ELF-1 (cell line): Measurements from ENCODE around the gene TNS4.
A peak's percentile ranks its signal among the peaks of the same experiment; 100 is the strongest.

ENCODE experiments used
- DNase-seq: peaks from one replicate; pipeline ENCODE4 v3.0.0-alpha.2; 2016; ENCODE audit warnings: low read depth, low spot score

TNS4 gene

GRCh38 chr17:40437095-40437732 is 64.2 kb downstream of the TNS4 start:
- DNase-seq: no peak

DNA sequence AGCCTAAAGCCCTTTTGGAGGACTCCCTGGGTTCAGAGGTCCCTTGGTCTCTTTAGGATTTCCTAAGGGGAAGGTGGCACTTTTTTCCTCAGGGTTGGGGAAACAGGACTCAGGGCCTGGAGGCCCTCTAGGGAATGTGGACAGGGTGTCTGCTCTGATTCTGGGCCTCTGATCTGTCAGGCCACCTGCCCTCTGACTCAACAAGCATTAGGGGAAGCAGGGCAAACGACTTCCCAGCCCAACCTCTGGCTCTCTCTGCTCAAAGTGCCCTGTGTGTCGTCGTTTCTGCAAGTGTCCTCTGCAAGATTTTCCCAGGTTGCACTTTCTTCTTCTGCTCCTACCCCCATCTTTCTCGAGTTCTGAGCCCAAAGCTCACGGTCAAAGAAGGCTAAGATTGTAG is 64.8 kb downstream of the TNS4 start:
- no peak for DNase-seq

DNA sequence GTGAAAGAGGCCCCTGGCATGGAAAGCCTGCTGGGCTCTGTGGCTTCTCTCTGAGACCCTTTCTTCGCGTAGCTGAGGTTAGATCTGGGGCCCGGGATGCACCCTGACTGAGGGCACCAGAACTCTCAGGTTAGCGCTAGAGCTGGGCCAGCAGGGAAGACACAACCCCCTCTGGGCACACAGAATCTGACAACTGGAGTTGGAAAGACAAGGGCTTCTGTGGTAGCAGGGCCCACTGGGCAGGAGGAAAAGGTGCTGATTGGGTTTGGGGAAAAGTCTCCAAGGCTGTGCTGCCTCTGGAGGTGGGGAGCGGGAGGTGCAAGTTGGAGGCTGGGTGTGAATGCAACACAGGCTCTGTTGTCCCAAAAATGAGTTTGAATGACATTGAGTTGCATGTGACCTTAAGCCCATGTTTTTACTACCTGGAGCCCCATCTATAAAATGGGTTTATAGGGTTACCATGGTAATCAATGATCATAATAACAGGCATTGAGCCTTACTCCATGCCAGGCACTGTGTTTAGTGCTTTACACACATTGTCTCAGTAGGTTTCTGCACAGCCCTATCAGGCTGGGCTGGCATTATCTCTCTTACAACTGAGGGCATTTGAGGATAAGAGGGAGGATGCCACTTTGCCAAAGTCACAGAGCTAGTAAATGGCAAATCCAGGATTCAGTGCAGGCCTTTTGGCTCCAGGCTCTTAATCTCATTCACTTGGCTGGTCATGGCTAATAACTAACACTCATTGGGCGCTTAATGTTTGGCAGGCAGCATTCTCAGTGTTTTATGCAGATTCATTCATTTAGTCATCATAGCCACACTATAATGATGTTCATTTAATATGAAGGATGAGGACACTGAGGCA is 67.6 kb downstream of the TNS4 start:
- DNase-seq: peak; percentile 74

DNA sequence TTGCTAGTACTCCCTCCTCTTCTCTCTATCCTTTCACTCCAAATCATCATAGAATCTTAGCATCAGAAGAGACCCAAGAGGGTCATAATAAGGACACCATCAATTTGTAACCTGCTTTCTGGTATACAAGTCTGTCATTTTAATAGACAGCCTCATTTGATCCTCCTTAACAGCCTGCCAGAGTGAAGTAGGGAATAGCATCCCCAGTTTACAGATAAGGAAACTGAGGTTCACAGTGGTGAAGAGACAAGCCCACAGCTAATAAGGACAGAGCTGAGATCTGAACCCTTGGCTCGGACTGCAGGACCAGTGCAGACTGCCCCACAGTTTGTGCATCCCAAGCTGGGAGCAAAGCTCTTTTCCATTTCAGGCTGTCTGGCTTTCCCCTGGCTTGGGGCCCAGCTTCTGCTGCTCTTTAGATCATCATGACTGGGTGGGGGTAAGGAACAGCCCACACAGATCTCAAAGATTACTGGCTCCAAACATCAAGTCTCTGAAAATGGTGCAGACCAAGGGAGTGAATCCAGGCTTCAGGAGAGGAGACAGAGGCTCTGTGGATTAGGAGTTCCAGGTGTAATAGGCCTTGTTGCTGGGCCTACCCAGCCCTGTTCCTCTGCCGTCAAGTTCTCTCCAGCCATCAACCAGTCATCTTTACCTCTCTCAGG is 68.4 kb downstream of the TNS4 start:
- no peak for DNase-seq

GRCh38 chr17:40431231-40431602 is 70.2 kb downstream of the TNS4 start:
- no peak for DNase-seq

GRCh38 chr17:40430272-40431230 is 70.9 kb downstream of the TNS4 start:
- DNase-seq: no peak

GRCh38 chr17:40427002-40427491 is 74.4 kb downstream of the TNS4 start:
- DNase-seq: no peak
